Neural cell (in vitro differentiated cells): Measurements from ENCODE around the gene HS2ST1. TPM values are rescaled to one million over a fixed set of nuclear protein-coding genes. Genes with fewer than 3 reads are reported as not detected.

Experiments
- H2AFZ ChIP-seq: fragments of 200-600, 300-800 bp; sonication (generic), shearing (Covaris generic); 2 replicates; pipeline ENCODE4 v1.6.0; 2014; ENCODE audit warnings: low read depth, mild to moderate bottlenecking, antibody characterized with exemption, low read length, moderate library complexity
- H3F3A ChIP-seq: fragments of 200-600 bp; shearing (Covaris generic); 2 replicates; pipeline ENCODE4 v1.6.1; 2016; ENCODE audit warnings: mild to moderate bottlenecking, moderate library complexity, mixed read lengths, antibody characterized with exemption, low read length; ENCODE audit not compliant: insufficient read depth, poor library complexity, severe bottlenecking
- H3K27ac ChIP-seq: fragments of 200-600, 300-800 bp; sonication (generic), shearing (Covaris generic); 2 replicates; pipeline ENCODE4 v1.5.1; 2014; ENCODE audit warnings: mild to moderate bottlenecking, low read length, moderate library complexity
- H3K27me3 ChIP-seq: fragments of 300-800, 200-600 bp; sonication (generic), shearing (Covaris generic); 2 replicates; pipeline ENCODE4 v1.6.0; 2014; ENCODE audit warnings: mild to moderate bottlenecking, low read depth, low read length, moderate library complexity; ENCODE audit not compliant: insufficient read depth
- H3K36me3 ChIP-seq: fragments of 300-800, 200-600 bp; sonication (generic), shearing (Covaris generic); 2 replicates; pipeline ENCODE4 v1.5.1; 2014; ENCODE audit warnings: mild to moderate bottlenecking, antibody characterized with exemption, low read length, moderate library complexity; ENCODE audit not compliant: insufficient read depth
- H3K4me2 ChIP-seq: fragments of 300-800, 200-600 bp; sonication (generic), shearing (Covaris generic); 2 replicates; pipeline ENCODE4 v1.6.0; 2014; ENCODE audit warnings: mild to moderate bottlenecking, low read length
- H3K4me3 ChIP-seq: fragments of 300-800, 200-600 bp; sonication (generic), shearing (Covaris generic); 2 replicates; pipeline ENCODE4 v1.5.1; 2014; ENCODE audit warnings: mild to moderate bottlenecking, low read length, moderate library complexity
- H3K79me2 ChIP-seq: fragments of 200-600 bp; shearing (Covaris generic); replicated peaks from 2 replicates; pipeline ENCODE4 v1.6.0; 2014; ENCODE audit warnings: mild to moderate bottlenecking, low read length, moderate library complexity; ENCODE audit not compliant: insufficient read depth
- H3K9ac ChIP-seq: fragments of 300-800, 200-600 bp; sonication (generic), shearing (Covaris generic); 2 replicates; pipeline ENCODE4 v1.6.1; 2016; ENCODE audit warnings: mild to moderate bottlenecking, low read length, mixed read lengths
- H3K9me2 ChIP-seq: fragments of 200-600 bp; shearing (Covaris generic); 2 replicates; pipeline ENCODE4 v1.6.1; 2016; ENCODE audit warnings: mild to moderate bottlenecking, low read length, mixed read lengths; ENCODE audit not compliant: insufficient read depth
- H3K9me3 ChIP-seq: fragments of 200-600, 300-800 bp; sonication (generic), shearing (Covaris generic); 2 replicates; pipeline ENCODE4 v1.6.1; 2016; ENCODE audit warnings: mild to moderate bottlenecking, mixed run types, low read length, moderate library complexity, mixed read lengths
- H4K20me1 ChIP-seq: fragments of 200-600 bp; shearing (Covaris generic); 2 replicates; pipeline ENCODE4 v1.6.1; 2016; ENCODE audit warnings: mild to moderate bottlenecking, mixed run types; ENCODE audit not compliant: insufficient read depth
- CTCF ChIP-seq: fragments of 450-650 bp; IDR thresholded peaks from 2 replicates; pipeline ENCODE4 v1.5.1; 2014; ENCODE audit warnings: antibody characterized with exemption, mild to moderate bottlenecking, moderate library complexity; ENCODE audit not compliant: poor library complexity, severe bottlenecking
- EP300 ChIP-seq: fragments of 450-650 bp; conservative IDR thresholded peaks from 2 replicates; pipeline ENCODE4 v1.6.1; 2014; ENCODE audit warnings: antibody characterized with exemption, mild to moderate bottlenecking, moderate library complexity; ENCODE audit not compliant: poor library complexity, severe bottlenecking
- EZH2 ChIP-seq: fragments of 200-600, 300-800 bp; shearing (Covaris generic), sonication (generic); IDR thresholded peaks from 2 replicates; pipeline ENCODE4 v1.6.1; 2014; ENCODE audit warnings: antibody characterized with exemption, low read length, borderline replicate concordance, mild to moderate bottlenecking; ENCODE audit not compliant: insufficient read depth, poor library complexity, severe bottlenecking
- MXI1 ChIP-seq: fragments of 450-650 bp; conservative IDR thresholded peaks from 2 replicates; pipeline ENCODE4 v1.6.1; 2014; ENCODE audit warnings: antibody characterized with exemption, mild to moderate bottlenecking; ENCODE audit not compliant: poor library complexity, severe bottlenecking
- POLR2AphosphoS5 ChIP-seq: IDR thresholded peaks from 2 replicates; pipeline ENCODE4 v1.6.1; 2012
- RAD21 ChIP-seq: fragments of 450-650 bp; conservative IDR thresholded peaks from 2 replicates; pipeline ENCODE4 v1.6.1; 2014; ENCODE audit warnings: antibody characterized with exemption, mild to moderate bottlenecking, moderate library complexity
- REST ChIP-seq: IDR thresholded peaks from 2 replicates; pipeline ENCODE4 v1.6.1; 2012; ENCODE audit warnings: borderline replicate concordance
- SMC3 ChIP-seq: fragments of 450-650 bp; conservative IDR thresholded peaks from 2 replicates; pipeline ENCODE4 v1.6.1; 2014; ENCODE audit warnings: antibody characterized with exemption, mild to moderate bottlenecking, moderate library complexity; ENCODE audit not compliant: poor library complexity
- TAF1 ChIP-seq: IDR thresholded peaks from 2 replicates; pipeline ENCODE4 v1.6.1; 2012; ENCODE audit warnings: low read depth
- polyA plus RNA-seq: library from polyadenylated mRNA; depleted of rRNA; stranded (reverse); fragments of >200 nt; gene quantifications from 2 replicates; pipeline ENCODE4 v1.2.3, GENCODE V29; 2014

HS2ST1 gene
- polyA plus RNA-seq, 1 donor from 2014 or later = 24.7 TPM

DNA sequence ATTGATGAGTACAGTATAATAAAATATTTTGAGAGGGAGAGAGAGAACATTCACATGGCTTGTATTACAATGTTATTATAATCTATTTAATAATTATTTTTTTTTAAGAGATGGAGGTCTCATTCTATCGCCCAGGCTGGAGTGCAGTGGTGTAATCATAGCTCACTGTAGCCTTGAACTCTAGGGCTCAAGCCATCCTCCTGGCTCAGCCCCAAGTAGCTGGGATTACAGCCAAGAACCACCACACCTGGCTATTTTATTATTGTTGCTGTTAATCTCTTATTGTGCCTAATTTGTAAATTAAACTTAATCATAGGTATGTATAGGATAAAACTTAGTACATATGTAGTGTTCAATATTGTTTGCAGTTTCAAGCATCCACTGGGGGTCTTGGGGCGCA lies 57.8 kb downstream of the HS2ST1 start:
- no peak overlapping the region for H3K9ac ChIP-seq
- no peaks in the 10 kb centered on the region for H3K9me2 ChIP-seq
- no peaks in the 10 kb centered on the region for H3K9me3 ChIP-seq
- TF ChIP-seq POLR2AphosphoS5 = no peak
- TF ChIP-seq RAD21 = no peak
- TF ChIP-seq CTCF = no peak
- TF ChIP-seq REST = no peak
- no peak for TF ChIP-seq SMC3
- no peak for TF ChIP-seq TAF1
- no peak for TF ChIP-seq EZH2
- no peak for TF ChIP-seq MXI1
- no peak for TF ChIP-seq EP300
- H3K4me3 ChIP-seq = no peak overlapping the region
- H3K27me3 ChIP-seq = no peaks in the 10 kb centered on the region
- no peak overlapping the region for H3K27ac ChIP-seq
- no peaks in the 10 kb centered on the region for H3K36me3 ChIP-seq
- peaks cover 27% of the 10 kb centered on the region for H3K79me2 ChIP-seq
- no peaks in the 10 kb centered on the region for H4K20me1 ChIP-seq
- no peaks in the 10 kb centered on the region for H3F3A ChIP-seq
- H3K4me2 ChIP-seq = no peak overlapping the region
- H2AFZ ChIP-seq = no peak overlapping the region

DNA sequence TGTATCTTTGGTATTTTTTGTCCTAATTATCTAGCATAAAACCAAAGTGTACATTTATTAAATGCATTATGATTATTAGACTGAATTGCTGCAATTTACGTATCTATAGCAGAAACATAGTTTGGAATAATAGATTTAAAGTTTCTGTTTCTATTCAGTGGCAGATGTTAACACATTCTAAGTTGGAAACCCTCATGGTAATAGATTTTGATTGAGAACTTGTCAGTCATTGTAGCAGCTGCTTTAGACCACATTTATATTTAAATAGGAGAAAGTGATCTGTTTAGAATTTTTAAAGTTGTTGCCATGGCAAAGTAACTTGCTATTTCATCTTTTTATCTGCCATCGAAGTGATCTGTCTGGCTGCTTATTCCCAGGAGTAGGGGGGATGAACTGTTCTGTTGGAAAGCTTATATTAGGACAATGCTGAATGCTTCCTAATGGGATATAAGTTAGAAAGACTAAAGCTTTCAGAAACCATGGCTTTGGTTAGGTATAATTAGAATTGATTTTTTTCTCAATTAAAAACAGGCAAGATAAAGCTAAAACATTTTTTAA lies 61.6 kb downstream of the HS2ST1 start:
- H3K9me3 ChIP-seq = no peaks in the 10 kb centered on the region
- no peaks in the 10 kb centered on the region for H4K20me1 ChIP-seq
- H3K27me3 ChIP-seq = no peaks in the 10 kb centered on the region
- H3K9me2 ChIP-seq = no peaks in the 10 kb centered on the region
- H3K4me3 ChIP-seq = no peak overlapping the region
- H3F3A ChIP-seq = no peaks in the 10 kb centered on the region
- no peak overlapping the region for H3K27ac ChIP-seq
- no peak overlapping the region for H2AFZ ChIP-seq
- H3K4me2 ChIP-seq = peak overlapping the region; percentile 22
- peaks cover 21% of the 10 kb centered on the region for H3K79me2 ChIP-seq
- H3K9ac ChIP-seq = no peak overlapping the region
- TF ChIP-seq POLR2AphosphoS5 = peak; percentile 51
- peak; percentile 89 for TF ChIP-seq EP300
- no peak for TF ChIP-seq RAD21
- no peak for TF ChIP-seq SMC3
- TF ChIP-seq REST = peak; percentile 41
- no peaks in the 10 kb centered on the region for H3K36me3 ChIP-seq
